Kidney glomerular epithelial cell (primary cell): ENCODE results near the gene CTBP1.

Experiments used
- DNase-seq: peaks from one replicate; lab custom pipeline; 2025; lab: John Stamatoyannopoulos, UW

The CTBP1 gene

DNA sequence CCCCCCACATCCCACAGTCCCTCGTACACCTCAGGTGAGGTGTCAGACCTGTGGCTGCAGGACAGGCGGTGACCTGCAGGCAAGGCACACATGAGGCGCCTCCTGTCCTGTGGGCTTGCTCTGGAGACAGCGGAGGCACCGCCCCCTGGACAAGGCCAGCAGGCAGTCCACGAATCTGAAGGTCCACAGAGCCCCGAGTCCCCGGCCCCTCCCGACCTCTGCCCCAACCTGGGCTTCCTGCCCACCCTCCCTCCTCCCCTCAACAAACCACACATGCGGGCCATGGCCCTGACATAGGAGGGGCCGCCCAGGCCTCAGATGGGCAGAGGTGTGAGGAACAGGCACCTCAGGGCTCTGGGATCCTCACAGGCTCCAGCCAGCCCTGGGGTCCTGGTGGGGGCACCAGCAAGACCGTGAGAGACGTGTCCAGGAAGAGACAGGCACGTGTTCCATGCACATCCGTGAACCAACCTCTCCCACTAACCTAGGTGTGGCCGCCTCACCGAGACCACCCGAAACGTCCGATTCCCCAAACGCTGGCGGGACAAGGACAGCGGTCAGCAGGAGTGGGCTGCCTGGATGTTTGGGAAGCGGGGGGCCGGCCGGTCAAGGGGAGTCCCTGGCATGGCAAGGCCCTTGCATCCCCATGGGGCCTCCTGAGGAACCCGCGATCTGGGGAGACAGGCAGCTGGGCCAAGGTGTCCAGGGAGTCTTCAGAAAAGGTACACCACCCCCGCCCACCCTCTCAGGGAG is 25.8 kb downstream of the CTBP1 start:
- no peak for DNase-seq

DNA sequence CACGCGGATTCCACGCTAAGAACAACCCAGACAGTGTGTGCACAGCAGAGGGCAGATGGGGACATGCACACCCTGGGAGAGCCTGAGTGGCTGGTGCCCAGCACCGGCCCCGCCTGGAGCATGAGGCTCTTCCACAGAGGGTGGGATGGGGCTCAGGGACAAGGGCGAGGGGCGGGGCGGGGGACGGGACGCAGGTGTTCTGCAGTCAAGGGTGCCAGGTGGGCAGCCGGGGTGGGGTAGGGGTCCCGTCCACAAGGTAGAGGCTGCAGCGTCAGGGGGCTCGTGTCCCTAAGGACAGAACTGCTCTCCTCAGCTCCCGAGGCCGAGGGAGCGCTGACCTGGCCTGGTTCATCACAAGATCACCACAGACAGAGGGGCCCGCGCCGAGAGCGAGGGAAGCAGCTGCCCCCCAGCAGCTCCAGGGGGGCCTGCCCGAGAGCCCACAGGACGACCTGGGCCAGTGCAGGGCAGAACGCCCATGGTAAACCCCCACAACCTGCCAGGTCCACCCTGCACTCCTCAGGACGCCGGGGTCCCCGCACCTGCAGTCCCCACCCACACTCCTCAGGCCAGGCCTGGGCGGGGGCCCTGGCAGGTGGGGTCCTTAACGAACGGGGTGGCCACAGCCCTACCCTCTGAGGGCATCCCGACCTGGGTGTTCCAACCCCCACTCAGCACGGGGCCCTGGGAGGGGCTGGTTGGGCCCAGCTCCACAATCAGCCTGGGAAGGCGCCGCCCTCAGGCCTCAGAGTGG is 26.7 kb downstream of the CTBP1 start:
- DNase-seq = no peak

DNA sequence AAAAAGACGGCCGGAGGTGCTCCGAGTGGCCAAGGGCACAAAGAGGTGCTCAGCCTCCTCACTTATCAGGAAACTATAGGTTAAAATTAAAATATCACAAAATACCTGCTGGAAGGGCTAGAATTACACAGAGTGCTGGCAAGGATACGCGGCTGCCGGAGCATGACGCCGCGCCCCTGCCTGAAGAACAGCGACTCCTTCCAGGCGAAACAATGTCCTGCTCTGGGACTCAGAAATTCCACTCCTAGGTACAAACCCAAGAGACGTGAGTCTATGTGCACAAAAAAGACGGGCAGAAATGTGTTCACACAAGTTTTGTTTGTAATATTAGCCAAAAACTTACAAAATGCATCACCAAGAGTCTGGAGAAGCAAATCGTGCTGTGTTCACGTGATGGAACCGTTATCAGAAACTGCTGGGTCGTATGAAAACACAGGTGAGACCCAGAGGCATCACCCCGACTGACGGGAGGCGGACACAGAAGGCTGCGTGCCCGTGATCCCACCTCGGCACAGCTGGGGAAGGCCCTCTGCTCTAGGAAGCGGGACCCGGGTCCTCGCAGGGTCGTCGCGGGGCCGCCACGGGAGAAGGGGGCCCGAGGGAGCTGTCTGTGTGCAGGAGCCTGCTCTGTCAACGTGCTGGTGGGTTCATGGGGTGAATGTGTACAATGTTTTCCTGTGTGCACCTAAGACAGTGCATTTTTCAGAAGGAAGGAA is 27.6 kb downstream of the CTBP1 start:
- no peak for DNase-seq

DNA sequence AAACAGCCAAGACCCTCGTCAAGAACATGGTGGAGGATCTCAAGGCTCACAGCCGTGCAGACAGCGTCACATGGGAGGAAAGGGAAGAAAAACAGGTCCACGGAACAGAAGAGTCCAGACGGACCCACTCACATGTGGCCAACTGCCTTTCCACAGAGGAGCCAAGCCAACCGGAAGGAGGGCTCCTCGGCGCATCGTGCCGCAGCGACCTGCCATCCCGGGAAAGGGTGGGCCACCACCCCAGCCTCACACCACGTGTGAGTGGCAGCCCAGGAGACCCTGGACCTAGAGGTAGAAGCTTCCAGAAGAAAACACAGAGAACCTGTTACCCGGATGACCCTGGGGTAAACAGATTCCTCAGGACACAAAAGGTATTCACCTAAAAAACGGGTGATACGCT is 28.4 kb downstream of the CTBP1 start:
- no peak for DNase-seq

DNA sequence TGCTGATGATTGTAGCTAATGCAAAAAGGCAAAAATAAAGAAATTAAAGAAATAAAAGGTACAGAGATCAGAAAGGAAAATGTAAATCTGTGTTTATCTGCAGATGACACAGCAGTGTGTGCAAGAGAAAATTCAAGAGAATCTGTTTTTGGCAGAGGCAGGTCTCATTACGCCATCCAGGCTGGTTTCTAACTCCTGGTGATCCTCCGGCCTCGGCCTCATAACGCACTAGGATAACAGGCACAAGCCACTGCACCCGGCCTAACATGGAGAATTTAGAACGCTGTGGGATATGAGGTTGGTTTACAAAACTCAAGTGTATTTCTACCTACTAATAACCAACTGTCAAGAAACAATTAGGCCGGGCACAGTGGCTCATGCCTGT is 29.4 kb downstream of the CTBP1 start:
- DNase-seq = no peak

DNA sequence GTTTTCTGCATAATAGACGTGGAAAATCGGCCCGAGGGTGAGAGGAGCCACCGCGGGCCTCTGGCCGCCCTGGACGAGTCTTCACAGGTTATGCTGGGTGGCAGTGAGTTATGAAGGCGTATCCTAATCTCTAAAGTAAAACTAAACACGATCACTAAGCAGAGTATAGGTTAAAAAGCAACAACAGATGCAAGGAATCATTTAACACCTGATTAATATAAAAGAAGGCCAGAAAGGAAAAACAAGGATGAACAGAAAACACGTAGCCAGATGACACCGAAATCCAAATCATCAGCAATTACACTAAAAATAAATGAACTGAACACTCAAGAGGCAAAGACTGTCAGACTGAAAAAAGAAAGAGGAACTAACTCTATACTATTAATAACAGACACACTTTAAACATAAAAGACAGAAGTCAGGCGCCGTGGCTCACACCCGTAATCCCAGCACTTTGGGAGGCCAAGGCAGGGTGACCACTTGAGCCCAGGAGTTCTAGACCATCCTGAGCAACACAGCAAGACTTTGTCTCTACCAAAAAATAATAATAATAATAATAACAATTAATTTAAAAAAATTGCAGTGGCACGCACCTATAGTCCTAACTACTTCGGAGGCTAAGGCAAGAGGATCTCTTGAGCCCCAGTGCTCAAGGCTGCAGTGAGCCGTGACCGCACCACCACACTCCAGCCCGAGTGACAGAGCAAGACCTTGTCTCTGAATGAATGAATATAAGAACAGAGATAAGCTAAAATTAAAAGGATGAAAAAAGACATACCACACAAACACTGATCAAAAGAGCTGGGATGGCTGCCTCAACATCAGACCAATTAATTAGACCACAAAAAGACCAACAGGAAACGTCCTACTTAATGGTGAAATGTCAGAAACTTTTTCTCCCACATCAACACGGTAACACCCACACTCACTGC is 30.0 kb downstream of the CTBP1 start:
- no peak for DNase-seq

DNA sequence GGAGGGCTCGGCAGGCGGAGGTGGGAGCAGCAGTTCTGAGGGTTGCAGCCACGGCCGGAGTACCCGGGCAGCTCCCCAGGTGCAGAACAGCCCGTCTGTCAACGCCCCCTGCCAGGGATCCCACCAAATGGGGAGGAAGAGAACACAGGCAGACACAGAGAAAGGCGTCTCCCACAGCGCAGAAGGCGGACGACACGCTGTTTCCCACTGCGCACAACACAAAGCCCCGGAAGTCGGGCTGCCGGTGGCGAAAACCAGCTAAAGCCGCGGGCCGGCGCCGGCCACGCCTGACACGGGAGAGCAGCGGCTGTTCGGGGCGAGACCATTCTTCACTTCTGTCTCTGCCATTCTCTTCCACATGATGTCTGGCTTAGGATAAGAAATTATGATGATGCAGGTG is 31.6 kb downstream of the CTBP1 start:
- DNase-seq = no peak

DNA sequence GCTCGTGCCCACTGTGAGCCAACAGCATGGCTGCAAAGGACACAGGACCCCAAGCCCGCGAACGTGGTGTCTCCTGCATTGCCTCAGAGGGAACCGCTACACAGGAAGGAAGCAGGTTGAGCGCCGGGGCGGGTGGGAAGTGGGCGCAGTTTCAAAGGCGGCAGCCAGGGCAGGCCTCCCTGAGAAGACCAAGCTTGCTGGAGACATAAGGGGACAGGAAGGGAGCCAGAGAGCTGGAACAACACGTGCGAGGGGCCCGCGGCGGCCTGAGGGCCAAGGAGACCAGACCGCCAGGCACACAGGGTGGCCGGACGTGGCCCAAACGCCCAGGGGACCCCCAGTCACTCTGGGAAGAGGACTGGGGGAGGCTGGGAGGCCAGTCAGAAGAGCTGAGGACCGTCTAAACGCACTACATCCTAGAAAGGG is 32.0 kb downstream of the CTBP1 start:
- DNase-seq = no peak

DNA sequence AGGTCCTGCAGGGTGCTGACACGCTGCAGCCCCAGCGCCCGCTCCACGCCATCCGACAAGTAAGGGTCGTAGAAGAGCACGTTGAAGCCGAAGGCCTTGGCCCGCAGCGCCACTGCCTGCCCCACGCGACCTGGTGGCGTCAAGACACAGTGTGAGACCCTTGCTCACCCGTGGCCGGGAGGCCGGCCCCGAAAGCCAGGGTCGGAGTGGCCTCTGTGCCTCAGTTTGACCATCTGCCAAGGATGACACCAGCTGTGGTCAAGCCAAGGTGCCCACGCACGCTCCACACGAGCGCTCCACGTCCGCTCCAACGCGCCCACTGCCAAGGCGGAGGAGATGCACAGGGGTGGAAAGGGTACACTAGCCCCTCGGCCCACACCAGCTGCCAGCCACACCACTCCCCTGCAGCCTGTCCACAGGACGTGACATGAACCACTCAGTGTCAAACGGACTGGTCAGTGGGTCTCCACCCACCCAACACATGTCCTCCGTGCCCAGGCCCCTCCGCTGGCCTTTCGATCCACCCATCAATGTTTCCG is 32.8 kb downstream of the CTBP1 start:
- no peak for DNase-seq

DNA sequence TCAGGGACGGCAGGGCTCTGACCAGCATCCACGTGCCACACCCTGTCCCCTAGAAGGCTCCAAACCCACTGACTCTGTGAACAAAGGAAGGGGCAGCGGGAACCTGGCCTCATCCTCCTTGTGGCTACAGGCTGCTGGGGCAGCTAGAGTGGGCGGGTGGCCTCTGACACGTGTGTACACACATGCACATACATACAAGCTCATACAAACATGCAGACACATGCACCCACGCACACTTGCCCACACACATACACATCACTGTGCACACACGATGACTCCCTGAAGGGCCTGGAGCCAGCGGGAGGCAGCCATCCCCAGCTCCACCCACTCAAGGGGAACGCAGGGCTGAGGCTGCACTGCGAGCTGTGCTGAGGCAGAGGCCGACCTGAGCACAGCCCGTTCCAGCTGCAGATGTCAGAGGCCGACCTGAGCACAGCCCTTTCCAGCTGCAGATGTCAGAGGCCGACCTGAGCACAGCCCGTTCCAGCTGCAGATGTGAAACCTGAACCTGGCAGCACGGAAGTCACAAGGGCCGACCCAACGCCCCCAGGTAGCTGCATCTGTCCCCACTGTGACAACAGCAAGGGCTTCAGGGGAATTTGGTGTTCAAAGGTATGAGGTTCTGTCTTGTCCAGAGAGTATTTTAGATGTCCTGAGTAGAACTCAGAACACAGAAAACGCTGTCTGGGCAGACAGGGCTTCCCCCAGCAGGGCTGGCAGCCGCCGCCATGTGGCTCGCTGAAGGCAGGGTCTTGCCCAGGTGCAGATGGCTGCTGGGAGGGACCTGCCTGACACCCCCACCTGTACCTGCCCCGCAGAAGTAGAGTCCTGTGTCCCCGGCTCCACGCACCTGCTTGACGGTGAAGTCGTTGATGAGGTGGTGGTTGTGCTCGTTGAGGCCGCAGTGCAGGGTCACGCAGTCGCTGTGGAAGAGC is 33.5 kb downstream of the CTBP1 start:
- DNase-seq = no peak

DNA sequence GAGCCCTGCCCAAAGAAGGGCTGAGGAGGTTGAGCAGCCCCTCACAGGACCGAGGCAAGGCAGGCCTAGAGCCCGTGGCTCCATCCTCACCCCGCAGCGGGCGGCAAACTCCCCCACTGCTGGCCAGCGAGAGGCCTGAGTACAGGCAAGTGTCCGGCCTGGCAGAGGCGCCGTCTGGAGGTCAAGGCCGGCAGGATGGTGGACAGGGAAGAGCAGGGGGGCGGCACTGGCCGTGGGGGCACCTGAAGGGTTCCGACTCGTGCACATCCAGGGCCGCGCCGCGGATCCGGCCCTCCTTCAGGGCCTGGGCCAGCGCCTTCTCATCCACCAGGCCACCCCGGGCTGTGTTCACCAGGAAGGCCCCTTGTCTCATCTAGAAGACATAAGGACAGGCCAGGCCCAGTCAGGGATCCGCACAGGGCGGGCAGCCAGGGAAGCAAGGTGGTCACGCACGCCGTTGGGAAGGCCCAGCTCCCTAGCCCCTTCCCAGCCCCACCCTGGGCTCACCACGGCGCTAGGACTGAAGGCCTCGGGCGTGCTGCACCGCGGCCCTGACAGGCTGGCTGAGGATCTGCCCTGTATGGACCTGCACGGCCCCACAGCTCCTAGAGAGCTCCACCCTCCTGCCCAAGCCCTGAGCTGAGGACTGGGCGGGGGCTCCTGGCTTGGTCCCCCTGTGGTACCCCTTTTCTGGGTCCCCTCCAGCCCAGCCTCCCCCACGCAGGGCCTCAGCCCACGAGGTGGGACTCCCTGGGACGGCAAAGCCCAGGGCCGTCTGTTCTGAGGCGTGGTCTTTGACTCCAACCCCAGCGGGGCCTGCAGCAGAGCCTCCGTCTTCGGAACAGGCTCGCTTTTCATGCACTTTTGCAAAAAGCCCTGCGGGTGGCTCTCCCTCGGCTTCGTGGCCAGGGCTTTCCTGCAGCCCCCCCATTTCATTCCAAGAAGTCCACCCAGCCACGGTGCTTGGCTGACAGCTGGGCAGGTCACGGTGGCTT is 34.5 kb downstream of the CTBP1 start:
- DNase-seq = no peak

DNA sequence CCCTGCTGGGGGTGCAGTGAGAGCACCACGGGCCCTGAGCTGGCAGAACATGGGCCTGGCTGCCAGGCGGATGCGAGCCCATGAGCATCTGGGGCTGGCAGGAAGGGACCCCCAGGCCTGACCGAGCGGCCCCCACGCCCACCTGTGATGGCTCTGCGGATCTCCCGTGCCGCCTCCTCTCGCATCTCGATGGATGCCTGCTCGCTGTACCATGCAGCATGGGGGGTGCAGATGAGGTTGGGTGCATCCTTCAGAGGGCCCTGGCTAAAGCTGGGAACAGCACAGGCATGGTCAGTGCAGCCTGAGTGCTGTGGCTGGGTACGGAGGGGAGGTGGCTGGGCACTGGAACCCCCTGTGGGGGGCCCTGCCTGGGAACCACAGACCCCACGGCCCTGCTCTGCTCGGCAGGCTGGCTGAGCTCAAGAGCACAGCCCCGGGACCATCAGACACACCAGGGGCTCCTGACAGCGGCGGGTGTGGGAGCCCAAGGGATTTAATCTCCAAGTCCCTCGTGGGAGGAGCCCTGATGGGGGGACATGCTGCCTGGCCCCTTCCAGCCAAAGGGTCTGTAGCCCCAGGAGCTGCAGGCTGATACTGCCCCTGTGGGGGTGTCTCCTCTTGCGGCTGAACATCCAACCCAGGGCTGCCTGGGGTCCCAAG is 35.5 kb downstream of the CTBP1 start:
- no peak for DNase-seq

DNA sequence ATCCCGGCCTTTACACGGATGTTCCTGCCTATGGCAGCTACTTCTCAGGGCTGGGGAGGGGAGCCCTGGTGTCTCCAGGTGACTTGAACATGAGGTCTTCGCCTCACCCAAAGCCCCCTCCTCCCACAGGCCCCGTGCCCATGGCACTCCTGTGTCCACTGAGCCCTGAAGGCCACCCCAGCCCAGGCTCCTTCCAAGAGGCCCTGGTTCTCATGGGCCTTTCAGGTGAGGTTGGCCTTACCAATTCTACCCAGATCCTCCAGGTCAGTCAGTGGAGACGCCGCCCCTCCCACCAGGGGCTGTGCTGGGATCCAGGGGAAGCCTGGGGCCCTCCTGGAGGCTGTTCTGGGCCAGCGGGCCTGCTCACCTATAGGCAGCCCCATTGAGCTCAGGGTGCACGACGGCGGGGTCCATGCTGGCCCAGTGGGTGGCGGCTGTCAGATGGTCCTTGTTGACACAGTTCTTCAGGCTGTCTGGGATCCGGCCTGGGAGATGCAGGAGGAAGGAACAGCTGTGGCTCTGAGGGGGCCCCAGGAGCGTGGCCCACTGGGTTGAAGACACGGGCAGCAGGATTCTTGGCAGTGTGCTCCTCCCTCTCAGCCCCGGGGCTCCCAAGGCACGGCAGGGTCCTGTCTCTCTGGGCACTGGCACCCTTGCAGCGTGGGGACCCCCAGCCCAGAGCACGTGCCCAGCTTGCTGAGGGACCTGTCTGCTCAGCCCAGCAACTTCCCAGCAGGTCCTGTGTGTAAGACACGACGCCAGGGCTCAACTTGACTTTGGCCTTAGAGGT is 36.2 kb downstream of the CTBP1 start:
- DNase-seq = no peak

DNA sequence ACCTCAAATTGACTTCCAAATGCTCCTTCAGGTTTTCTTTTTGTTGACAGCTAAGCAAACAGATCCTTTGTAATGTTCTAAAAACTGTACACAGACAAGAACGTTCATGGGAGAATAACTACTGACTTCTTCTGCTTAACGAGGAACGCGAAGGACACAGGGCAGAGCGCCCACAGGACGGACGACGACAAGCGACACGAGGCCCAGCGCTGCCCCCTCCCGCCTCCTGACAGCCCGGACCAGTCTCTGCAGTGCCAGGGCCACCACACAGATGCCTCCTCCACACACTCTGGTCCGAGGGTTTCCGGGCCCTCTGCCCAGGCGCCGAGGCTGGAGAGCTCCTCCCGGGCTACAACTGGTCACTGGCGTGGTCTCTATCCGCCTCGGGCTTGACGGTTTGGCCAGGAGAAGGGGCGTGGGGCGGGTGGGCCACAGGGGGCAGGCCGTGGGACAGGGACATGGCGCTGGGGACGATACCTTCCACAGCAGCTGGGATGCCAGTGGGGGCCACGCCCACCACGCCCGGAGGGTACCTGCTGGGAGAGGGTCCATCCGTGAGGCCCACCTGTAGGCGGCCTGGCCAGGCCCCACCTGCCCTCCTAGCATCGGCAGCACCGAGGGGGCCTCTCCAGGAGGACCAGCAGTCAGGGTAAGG is 36.9 kb downstream of the CTBP1 start:
- no peak for DNase-seq

DNA sequence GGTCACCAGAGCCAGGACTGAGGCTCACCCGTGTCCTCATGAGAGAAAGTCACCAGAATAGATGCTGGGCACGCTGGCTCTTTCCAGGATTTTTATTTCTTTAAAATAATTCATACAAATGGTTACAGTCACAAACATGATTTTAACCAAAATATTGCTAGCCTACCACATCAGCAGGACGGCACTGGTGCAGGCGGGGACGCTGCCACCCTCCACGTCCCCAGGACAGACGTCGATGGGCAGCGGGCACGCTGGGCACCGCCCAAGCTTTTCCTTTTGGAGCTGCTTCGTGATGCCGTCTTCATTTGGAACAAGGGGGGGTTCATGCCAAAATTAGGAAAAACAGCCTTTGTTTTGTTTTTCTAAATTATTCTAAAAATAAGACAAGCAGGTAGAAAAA is 37.6 kb downstream of the CTBP1 start:
- no peak for DNase-seq

DNA sequence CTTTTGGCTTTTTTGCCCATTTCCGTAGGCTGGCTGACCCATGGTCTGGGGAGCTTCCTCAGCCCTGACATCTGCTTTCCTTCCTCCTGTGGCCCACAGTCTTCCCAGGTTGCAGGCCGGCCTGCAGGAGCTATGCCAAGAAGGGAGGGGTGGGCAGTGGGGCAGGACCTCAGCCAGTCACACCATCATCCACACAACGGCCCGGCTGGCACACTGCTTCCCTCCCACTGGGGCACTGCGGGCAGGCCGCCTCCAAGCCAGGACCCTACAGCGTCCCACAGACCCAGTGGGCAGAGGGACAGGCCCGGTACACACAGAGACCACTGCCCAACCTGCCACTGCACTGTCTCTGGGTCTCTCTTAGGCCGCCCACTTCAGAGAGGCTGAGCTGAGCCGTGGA is 38.0 kb downstream of the CTBP1 start:
- DNase-seq = no peak

DNA sequence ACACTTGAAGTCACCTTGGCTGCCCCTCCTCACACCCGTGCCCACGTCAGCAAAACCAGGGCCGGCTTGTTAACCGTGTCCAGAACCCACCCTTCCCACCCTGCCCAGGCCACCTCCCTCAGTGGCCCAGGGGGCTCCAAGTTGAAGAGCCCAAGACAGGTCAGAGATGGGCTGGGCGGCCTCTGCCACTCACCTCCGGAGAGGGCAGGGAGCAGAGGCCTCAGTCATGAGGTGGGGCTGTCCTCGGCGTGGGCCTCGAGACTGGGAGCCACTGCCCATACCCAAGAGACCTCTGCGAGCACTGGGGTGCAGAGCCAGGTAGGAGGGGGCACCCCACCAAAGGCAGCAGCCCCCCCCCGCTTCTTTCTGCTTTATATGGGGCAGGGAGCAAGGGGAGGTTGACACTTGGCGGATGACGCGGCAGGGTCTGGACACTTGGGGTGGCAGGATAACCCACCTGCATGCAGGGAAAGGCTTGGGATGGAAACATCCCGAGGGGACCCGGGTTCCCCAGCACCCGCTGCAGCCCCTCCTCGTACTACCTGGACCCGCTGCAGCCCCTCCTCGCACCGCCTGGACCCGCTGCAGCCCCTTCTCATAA is 38.6 kb downstream of the CTBP1 start:
- no peak for DNase-seq
